A549 (cell line): Measurements from ENCODE around the gene LIN9. TPM values are rescaled to one million over a fixed set of nuclear protein-coding genes. Genes with fewer than 3 reads are reported as not detected.
A peak's percentile ranks its signal among the peaks of the same experiment; 100 is the strongest.

ENCODE experiments used
- ATAC-seq, 2 experiments: fragments of 200-7000 bp in 1 of 2; fragments of >200 bp in 1 of 2; cut with Nextera tagmentation in 1 of 2; cut with Tn5 transposase in 1 of 2; 3 replicates each; pipeline versions ENCODE4 v1.8.0 to v1.9.1; 2018 to 2020; ENCODE audit warnings: mild to moderate bottlenecking in 1 of 2, moderate library complexity in 1 of 2
- CTCF ChIA-PET: fragments of 300-600 bp; sonication (Branson Sonifier 250); formaldehyde crosslinking; extraction: SDS; loops from one replicate; lab custom pipeline; 2021; ENCODE audit warnings: antibody characterized with exemption, inconsistent platforms; lab: Yijun Ruan, JAX
- POLR2A ChIA-PET: fragments of 350-600 bp; formaldehyde crosslinking; extraction: SDS; loops from one replicate; lab custom pipeline; 2021; ENCODE audit warnings: antibody characterized with exemption, inconsistent platforms; lab: Yijun Ruan, JAX
- DNase-seq, 2 experiments: peaks; one replicate each; pipeline versions ENCODE4 v3.0.0 to v3.0.0-alpha.2; 2011 to 2016; ENCODE audit warnings: low read depth in 1 of 2, low spot score in 1 of 2
- FAIRE-seq: peaks from 2 replicates; lab custom pipeline; 2011; peaks lifted over from hg19 to GRCh38; lab: Jason Lieb, UNC
- H3K27ac ChIP-seq, 2 experiments: fragments of >200 bp; sonication (Bioruptor Twin); formaldehyde crosslinking; 3 replicates each; pipeline ENCODE4 v1.5.1; 2016 to 2017
- H3K4me1 ChIP-seq: fragments of >200 bp; sonication (Bioruptor Twin); formaldehyde crosslinking; 3 replicates; pipeline ENCODE4 v1.6.1; 2016
- H3K4me2 ChIP-seq: fragments of >200 bp; sonication (Bioruptor Twin); formaldehyde crosslinking; 3 replicates; pipeline ENCODE4 v1.6.1; 2016
- H3K4me3 ChIP-seq: fragments of >200 bp; sonication (Bioruptor Twin); formaldehyde crosslinking; 3 replicates; pipeline ENCODE4 v1.5.1; 2016
- H3K9me3 ChIP-seq: fragments of >200 bp; sonication (Bioruptor Twin); formaldehyde crosslinking; 3 replicates; pipeline ENCODE4 v1.6.1; 2016
- CBX2 ChIP-seq: fragments of 200-600 bp; sonication (generic); IDR thresholded peaks from 2 replicates; pipeline ENCODE4 v1.6.1; 2016; ENCODE audit warnings: low read depth, mild to moderate bottlenecking, borderline replicate concordance
- CEBPB ChIP-seq, 2 experiments: fragments of >200 bp in 1 of 2; sonication (Bioruptor Twin) in 1 of 2; formaldehyde crosslinking in 1 of 2; IDR thresholded peaks; 2 replicates each; pipeline ENCODE4 v1.6.1; 2012 to 2016
- CTCF ChIP-seq: fragments of >200 bp; sonication (Bioruptor Twin); formaldehyde crosslinking; IDR thresholded peaks from 3 replicates; pipeline ENCODE4 v1.5.1; 2016
- HOXB5 ChIP-seq: fragments of 250-450 bp; sonication (Bioruptor Pico); IDR thresholded peaks from 2 replicates; pipeline ENCODE4 v1.5.0; 2020; ENCODE audit warnings: mild to moderate bottlenecking, moderate library complexity
- PBX3 ChIP-seq: IDR thresholded peaks from 2 replicates; pipeline ENCODE4 v1.6.1; 2012
- RAD21 ChIP-seq, 2 experiments: fragments of >200 bp in 1 of 2; sonication (Bioruptor Twin) in 1 of 2; formaldehyde crosslinking in 1 of 2; IDR thresholded peaks in 1 of 2; conservative IDR thresholded peaks in 1 of 2; 2 replicates in 1 of 2; 3 replicates in 1 of 2; pipeline ENCODE4 v1.6.1; 2012 to 2018; ENCODE audit warnings: inconsistent platforms in 1 of 2
- SMC3 ChIP-seq: fragments of >200 bp; sonication (Bioruptor Twin); formaldehyde crosslinking; IDR thresholded peaks from 3 replicates; pipeline ENCODE4 v1.6.1; 2018; ENCODE audit warnings: inconsistent platforms
- WGBS: methylation state at CpG from one replicate; pipeline ENCODE4 v1.1.6; 2017; ENCODE audit errors: missing lambda C conversion rate; 5-methylcytosine and 5-hydroxymethylcytosine counted together
- polyA plus RNA-seq, 4 experiments: library from polyadenylated mRNA; depleted of rRNA in 3 of 4; stranded (reverse); fragments of >200 nt; fragmentation: RNase III in 1 of 4; extraction: RNeasy Plus Mini Kit Qiagen cat#74134 plus additional on column Dnase treatment in 1 of 4; gene quantifications; 2 replicates in 3 of 4; 3 replicates in 1 of 4; pipeline ENCODE4 v1.2.3, GENCODE V29; 2011 to 2017

Gene LIN9
- polyA plus RNA-seq, 2 of the 4 experiments (the other 2 are of a cell fraction) = 8.3 to 14.7 TPM

DNA sequence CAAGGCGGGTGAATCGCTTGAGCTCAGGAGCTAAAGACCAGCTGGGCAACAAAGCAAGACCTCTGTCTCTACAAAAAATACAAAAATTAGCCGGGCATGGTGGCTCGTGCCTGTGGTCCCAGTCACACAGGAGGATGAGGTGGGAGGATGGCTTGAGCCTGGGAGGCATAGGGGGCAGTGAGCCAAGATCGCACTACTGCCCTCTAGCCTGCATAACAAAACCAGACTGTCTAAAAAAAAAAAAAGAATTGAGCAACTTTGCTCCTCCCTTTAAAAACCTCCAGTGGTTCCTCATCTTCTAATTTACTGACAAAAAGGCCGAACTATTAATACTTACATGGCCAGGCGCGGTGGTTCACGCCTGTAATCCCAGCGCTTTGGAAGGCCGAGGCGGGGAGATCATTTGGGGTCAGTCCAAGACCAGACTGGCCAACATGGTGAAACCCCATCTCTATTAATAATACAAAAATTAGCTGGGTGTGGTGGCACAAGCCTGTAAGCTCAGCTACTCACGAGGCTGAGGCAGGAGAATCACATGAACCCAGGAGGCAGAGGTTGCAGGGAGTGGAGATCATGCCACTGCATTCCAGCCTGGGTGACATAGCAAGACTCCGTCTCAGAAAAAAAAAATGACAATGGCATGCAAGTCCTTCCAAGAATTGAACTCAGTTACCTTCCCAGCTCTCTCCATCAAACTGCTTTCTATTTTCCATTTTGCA is 126.8 kb downstream of the LIN9 start:
- Histone ChIP-seq H3K4me2 (peak overlapping the region; percentile 66), H3K4me3 (no peak overlapping the region), H3K9me3 (no peaks in the 10 kb centered on the region), H3K4me1 (peaks cover 35% of the 10 kb centered on the region), H3K27ac (peak overlapping the region; percentile 8 to 78; a peak in 4 of 6 replicates)
- FAIRE-seq = no peak
- CTCF ChIA-PET = interaction anchor here (0.6 to 8.8 kb wide), 21 partner anchors 9 to 841 kb away, joined by 3 to 122 read pairs (median 3); no protein-coding TSS in a partner anchor
- peak; percentile 50 to 69 for DNase-seq
- POLR2A ChIA-PET = interaction anchor here (0.6 to 1.5 kb wide), 2 partner anchors 15 to 54 kb away, joined by 4 to 6 read pairs; no protein-coding TSS in a partner anchor
- WGBS = 28% methylated on average over 14 of the region's 14 CpGs
- TF ChIP-seq CBX2 (no peak), SMC3 (peak; percentile 30; the same call in 1 of the 3 replicates), CEBPB (IDR thresholded peaks at IDR 0.05) (peak; percentile 65 to 92; a peak in 3 of 4 replicates), CTCF (peak; percentile 70), PBX3 (no peak), RAD21 (conservative IDR thresholded peaks at IDR 0.05 in 1 of 2, IDR thresholded peaks at IDR 0.05 in 1 of 2) (peak; percentile 20 to 24; a peak in 1 of 5 replicates), HOXB5 (no peak)
- peak in 1 of 2 experiments; percentile 62; a peak in 3 of 6 replicates for ATAC-seq

Other genes with a start within 250 kb of the LIN9 start
- 366 and 457 TPM in 2 replicates for gene H3-3A, start 246.4 kb downstream of the LIN9 start, polyA plus RNA-seq (2011; rRNA removed)
- gene H3-3A, start 246.4 kb downstream of the LIN9 start, polyA plus RNA-seq (2017; fragmentation: RNase III; extraction: RNeasy Plus Mini Kit Qiagen cat#74134 plus additional on column Dnase treatment) = 451 to 534 TPM (median 530 TPM) in 3 replicates
- 42.4 and 52.9 TPM in 2 replicates for gene ACBD3, start 122.4 kb downstream of the LIN9 start, polyA plus RNA-seq (2011; rRNA removed)
- 27.0 to 30.2 TPM (median 29.8 TPM) in 3 replicates for gene ACBD3, start 122.4 kb downstream of the LIN9 start, polyA plus RNA-seq (2017; fragmentation: RNase III; extraction: RNeasy Plus Mini Kit Qiagen cat#74134 plus additional on column Dnase treatment)
- gene MIXL1, start 85.5 kb downstream of the LIN9 start, polyA plus RNA-seq (2011; rRNA removed) = 0.18 and 0.20 TPM in 2 replicates
- 0.06 TPM in 1 of 3 replicates, not detected in the others for gene MIXL1, start 85.5 kb downstream of the LIN9 start, polyA plus RNA-seq (2017; fragmentation: RNase III; extraction: RNeasy Plus Mini Kit Qiagen cat#74134 plus additional on column Dnase treatment)
- 134 and 144 TPM in 2 replicates for gene PARP1, start 98.9 kb upstream of the LIN9 start, polyA plus RNA-seq (2011; rRNA removed)
- gene PARP1, start 98.9 kb upstream of the LIN9 start, polyA plus RNA-seq (2017; fragmentation: RNase III; extraction: RNeasy Plus Mini Kit Qiagen cat#74134 plus additional on column Dnase treatment) = 117 to 125 TPM (median 118 TPM) in 3 replicates
- gene STUM, start 239.6 kb upstream of the LIN9 start, polyA plus RNA-seq (2011; rRNA removed) = not detected in 2 replicates
- gene STUM, start 239.6 kb upstream of the LIN9 start, polyA plus RNA-seq (2017; fragmentation: RNase III; extraction: RNeasy Plus Mini Kit Qiagen cat#74134 plus additional on column Dnase treatment) = not detected in 3 replicates